GM12878 (cell line): Measurements from ENCODE around the gene ATP2C2. TPM values are rescaled to one million over a fixed set of nuclear protein-coding genes. Genes with fewer than 3 reads are reported as not detected.

Experiments used
- BACH1 ChIP-seq: fragments of 450-650 bp; IDR thresholded peaks from 2 replicates; pipeline ENCODE4 v1.6.1; 2017; ENCODE audit warnings: mild to moderate bottlenecking, borderline replicate concordance
- CHD4 ChIP-seq: fragments of 200-600 bp; sonication (generic); IDR thresholded peaks from 2 replicates; pipeline ENCODE4 v1.6.1; 2016; ENCODE audit warnings: mild to moderate bottlenecking
- HCFC1 ChIP-seq: fragments of 150-350 bp; IDR thresholded peaks from 2 replicates; pipeline ENCODE4 v1.6.1; 2014; ENCODE audit warnings: low read length
- IKZF1 ChIP-seq: fragments of 450-650 bp; conservative IDR thresholded peaks from 2 replicates; pipeline ENCODE4 v1.6.1; 2017; ENCODE audit warnings: antibody characterized with exemption, mild to moderate bottlenecking
- MEF2B ChIP-seq: fragments of 450-650 bp; IDR thresholded peaks from 2 replicates; pipeline ENCODE4 v1.6.1; 2018; ENCODE audit warnings: mild to moderate bottlenecking, moderate library complexity; ENCODE audit not compliant: partially characterized antibody, poor library complexity, severe bottlenecking
- RAD21 ChIP-seq: IDR thresholded peaks from 2 replicates; pipeline ENCODE4 v1.6.1; 2011; ENCODE audit warnings: mild to moderate bottlenecking, low read depth, low read length, moderate library complexity; ENCODE audit not compliant: insufficient read depth
- RELA ChIP-seq: fragments of 450-650 bp; IDR thresholded peaks from 2 replicates; pipeline ENCODE4 v1.8.0; 2014; ENCODE audit warnings: borderline replicate concordance; ENCODE audit not compliant: partially characterized antibody
- polyA plus RNA-seq, 11 experiments: library from polyadenylated mRNA; depleted of rRNA in 4 of 11; unstranded in 6 of 11; stranded (reverse) in 5 of 11; fragments of >200 nt; fragmentation: Nextera tagmentation in 4 of 11; fragmentation: Illumina TruSeq in 1 of 11; extraction: Ambion mirVana in 4 of 11; extraction: Trizol in 1 of 11; gene quantifications; 1 replicate in 1 of 11; 2 replicates in 10 of 11; pipeline versions ENCODE4 v1.2.1 to v1.2.3, GENCODE V29; 2011 to 2016; ENCODE audit warnings: inconsistent platforms in 2 of 11, missing spikeins in 2 of 11, low read depth in 1 of 11
- total RNA-seq, 4 experiments: library from RNA; depleted of rRNA in 3 of 4; stranded (reverse); fragments of >200 nt in 3 of 4; fragmentation: Illumina TruSeq in 1 of 4; extraction: Trizol in 1 of 4; gene quantifications; 2 replicates each; pipeline versions ENCODE4 v1.2.1 to v1.2.3, GENCODE V29; 2013 to 2021
- TF ChIP-seq, protein P1 (sequence below), 3 experiments: IDR thresholded peaks in 2 of 3; conservative IDR thresholded peaks in 1 of 3; 2 replicates each; pipeline ENCODE4 v1.5.1; 2011; ENCODE audit warnings: low read depth in 3 of 3, low read length in 3 of 3, mild to moderate bottlenecking in 3 of 3, control low read depth in 2 of 3, moderate library complexity in 2 of 3, inconsistent platforms in 1 of 3, mixed read lengths in 1 of 3; ENCODE audit not compliant: control insufficient read depth in 2 of 3, insufficient read depth in 1 of 3; ENCODE audit errors: extremely low read depth in 1 of 3
- TF ChIP-seq, protein P2 (sequence below): fragments of 450-650 bp; conservative IDR thresholded peaks from 2 replicates; pipeline ENCODE4 v1.6.1; 2017; ENCODE audit warnings: mild to moderate bottlenecking, moderate library complexity
- TF ChIP-seq, protein P3 (sequence below): IDR thresholded peaks from 2 replicates; pipeline ENCODE4 v1.6.1; 2012; ENCODE audit warnings: improper control_type of control experiment, low read depth, low read length; ENCODE audit not compliant: insufficient replicate concordance
- TF ChIP-seq, protein P4 (sequence below): IDR thresholded peaks from 2 replicates; pipeline ENCODE4 v1.6.1; 2012; ENCODE audit warnings: low read length, inconsistent platforms

ATP2C2 gene
- total and polyA plus RNA-seq, 10 of the 15 experiments (the other 5 are each of a cell fraction or from before 2014, with no cell fraction given): 0.05 to 0.19 TPM; not detected in 8

DNA sequence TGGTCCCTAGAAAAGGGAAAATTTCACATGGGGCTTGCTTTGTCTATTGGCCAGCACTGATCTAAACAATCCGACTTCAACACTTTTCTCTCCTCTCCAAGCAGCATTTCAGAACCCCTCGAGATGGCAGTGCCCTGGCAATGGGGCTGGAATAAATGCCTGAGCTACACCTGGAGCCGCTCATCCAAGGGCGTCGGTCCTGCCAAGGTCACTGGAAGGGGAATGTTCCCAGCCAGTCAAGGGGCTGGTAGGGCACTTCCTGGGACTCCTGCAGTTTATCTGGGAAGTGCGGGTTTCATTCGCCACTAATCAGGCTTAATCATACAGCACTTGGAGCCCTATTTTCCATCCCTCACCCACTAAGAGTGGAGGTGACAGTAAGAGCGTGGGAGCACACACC lies 119.0 kb downstream of the ATP2C2 start (continued):
- TF ChIP-seq, protein P1, sequence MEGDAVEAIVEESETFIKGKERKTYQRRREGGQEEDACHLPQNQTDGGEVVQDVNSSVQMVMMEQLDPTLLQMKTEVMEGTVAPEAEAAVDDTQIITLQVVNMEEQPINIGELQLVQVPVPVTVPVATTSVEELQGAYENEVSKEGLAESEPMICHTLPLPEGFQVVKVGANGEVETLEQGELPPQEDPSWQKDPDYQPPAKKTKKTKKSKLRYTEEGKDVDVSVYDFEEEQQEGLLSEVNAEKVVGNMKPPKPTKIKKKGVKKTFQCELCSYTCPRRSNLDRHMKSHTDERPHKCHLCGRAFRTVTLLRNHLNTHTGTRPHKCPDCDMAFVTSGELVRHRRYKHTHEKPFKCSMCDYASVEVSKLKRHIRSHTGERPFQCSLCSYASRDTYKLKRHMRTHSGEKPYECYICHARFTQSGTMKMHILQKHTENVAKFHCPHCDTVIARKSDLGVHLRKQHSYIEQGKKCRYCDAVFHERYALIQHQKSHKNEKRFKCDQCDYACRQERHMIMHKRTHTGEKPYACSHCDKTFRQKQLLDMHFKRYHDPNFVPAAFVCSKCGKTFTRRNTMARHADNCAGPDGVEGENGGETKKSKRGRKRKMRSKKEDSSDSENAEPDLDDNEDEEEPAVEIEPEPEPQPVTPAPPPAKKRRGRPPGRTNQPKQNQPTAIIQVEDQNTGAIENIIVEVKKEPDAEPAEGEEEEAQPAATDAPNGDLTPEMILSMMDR (IDR thresholded peaks at IDR 0.05 in 2 of 3, conservative IDR thresholded peaks at IDR 0.05 in 1 of 3; ENCODE audit: control insufficient read depth in 2 of 3, extremely low read depth in 1 of 3, insufficient read depth in 1 of 3, low read depth in 3 of 3, low read length in 3 of 3): no peak
- no peak for TF ChIP-seq RELA
- no peak for TF ChIP-seq IKZF1
- TF ChIP-seq HCFC1: no peak
- TF ChIP-seq RAD21: no peak
- TF ChIP-seq, protein P2, sequence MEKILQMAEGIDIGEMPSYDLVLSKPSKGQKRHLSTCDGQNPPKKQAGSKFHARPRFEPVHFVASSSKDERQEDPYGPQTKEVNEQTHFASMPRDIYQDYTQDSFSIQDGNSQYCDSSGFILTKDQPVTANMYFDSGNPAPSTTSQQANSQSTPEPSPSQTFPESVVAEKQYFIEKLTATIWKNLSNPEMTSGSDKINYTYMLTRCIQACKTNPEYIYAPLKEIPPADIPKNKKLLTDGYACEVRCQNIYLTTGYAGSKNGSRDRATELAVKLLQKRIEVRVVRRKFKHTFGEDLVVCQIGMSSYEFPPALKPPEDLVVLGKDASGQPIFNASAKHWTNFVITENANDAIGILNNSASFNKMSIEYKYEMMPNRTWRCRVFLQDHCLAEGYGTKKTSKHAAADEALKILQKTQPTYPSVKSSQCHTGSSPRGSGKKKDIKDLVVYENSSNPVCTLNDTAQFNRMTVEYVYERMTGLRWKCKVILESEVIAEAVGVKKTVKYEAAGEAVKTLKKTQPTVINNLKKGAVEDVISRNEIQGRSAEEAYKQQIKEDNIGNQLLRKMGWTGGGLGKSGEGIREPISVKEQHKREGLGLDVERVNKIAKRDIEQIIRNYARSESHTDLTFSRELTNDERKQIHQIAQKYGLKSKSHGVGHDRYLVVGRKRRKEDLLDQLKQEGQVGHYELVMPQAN: no peak
- no peak for TF ChIP-seq BACH1
- TF ChIP-seq, protein P3, sequence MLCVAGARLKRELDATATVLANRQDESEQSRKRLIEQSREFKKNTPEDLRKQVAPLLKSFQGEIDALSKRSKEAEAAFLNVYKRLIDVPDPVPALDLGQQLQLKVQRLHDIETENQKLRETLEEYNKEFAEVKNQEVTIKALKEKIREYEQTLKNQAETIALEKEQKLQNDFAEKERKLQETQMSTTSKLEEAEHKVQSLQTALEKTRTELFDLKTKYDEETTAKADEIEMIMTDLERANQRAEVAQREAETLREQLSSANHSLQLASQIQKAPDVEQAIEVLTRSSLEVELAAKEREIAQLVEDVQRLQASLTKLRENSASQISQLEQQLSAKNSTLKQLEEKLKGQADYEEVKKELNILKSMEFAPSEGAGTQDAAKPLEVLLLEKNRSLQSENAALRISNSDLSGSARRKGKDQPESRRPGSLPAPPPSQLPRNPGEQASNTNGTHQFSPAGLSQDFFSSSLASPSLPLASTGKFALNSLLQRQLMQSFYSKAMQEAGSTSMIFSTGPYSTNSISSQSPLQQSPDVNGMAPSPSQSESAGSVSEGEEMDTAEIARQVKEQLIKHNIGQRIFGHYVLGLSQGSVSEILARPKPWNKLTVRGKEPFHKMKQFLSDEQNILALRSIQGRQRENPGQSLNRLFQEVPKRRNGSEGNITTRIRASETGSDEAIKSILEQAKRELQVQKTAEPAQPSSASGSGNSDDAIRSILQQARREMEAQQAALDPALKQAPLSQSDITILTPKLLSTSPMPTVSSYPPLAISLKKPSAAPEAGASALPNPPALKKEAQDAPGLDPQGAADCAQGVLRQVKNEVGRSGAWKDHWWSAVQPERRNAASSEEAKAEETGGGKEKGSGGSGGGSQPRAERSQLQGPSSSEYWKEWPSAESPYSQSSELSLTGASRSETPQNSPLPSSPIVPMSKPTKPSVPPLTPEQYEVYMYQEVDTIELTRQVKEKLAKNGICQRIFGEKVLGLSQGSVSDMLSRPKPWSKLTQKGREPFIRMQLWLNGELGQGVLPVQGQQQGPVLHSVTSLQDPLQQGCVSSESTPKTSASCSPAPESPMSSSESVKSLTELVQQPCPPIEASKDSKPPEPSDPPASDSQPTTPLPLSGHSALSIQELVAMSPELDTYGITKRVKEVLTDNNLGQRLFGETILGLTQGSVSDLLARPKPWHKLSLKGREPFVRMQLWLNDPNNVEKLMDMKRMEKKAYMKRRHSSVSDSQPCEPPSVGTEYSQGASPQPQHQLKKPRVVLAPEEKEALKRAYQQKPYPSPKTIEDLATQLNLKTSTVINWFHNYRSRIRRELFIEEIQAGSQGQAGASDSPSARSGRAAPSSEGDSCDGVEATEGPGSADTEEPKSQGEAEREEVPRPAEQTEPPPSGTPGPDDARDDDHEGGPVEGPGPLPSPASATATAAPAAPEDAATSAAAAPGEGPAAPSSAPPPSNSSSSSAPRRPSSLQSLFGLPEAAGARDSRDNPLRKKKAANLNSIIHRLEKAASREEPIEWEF: no peak
- no peak for TF ChIP-seq CHD4
- TF ChIP-seq, protein P4, sequence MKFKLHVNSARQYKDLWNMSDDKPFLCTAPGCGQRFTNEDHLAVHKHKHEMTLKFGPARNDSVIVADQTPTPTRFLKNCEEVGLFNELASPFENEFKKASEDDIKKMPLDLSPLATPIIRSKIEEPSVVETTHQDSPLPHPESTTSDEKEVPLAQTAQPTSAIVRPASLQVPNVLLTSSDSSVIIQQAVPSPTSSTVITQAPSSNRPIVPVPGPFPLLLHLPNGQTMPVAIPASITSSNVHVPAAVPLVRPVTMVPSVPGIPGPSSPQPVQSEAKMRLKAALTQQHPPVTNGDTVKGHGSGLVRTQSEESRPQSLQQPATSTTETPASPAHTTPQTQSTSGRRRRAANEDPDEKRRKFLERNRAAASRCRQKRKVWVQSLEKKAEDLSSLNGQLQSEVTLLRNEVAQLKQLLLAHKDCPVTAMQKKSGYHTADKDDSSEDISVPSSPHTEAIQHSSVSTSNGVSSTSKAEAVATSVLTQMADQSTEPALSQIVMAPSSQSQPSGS: no peak
- TF ChIP-seq MEF2B: no peak
